Gastrocnemius medialis (tissue), 4 donors: Measurements from ENCODE around the gene QRFPR.

Experiments used
- POLR2A ChIP-seq, 2 donors: fragments of 450-650 bp; IDR thresholded peaks; one replicate each; pipeline ENCODE4 v1.6.1; 2017; ENCODE audit warnings: antibody characterized with exemption in 2 of 2, mild to moderate bottlenecking in 2 of 2, moderate library complexity in 2 of 2
- TF ChIP-seq, protein P1 (sequence below), 5 experiments: fragments of 450-650 bp in 3 of 5; fragments of 200-600 bp in 2 of 5; sonication (generic) in 2 of 5; IDR thresholded peaks in 4 of 5; conservative IDR thresholded peaks in 1 of 5; 1 replicate in 4 of 5; 2 replicates in 1 of 5; pipeline ENCODE4 v1.5.1; 2016 to 2019; ENCODE audit warnings: antibody characterized with exemption in 5 of 5, mild to moderate bottlenecking in 3 of 5, moderate library complexity in 3 of 5

DNA sequence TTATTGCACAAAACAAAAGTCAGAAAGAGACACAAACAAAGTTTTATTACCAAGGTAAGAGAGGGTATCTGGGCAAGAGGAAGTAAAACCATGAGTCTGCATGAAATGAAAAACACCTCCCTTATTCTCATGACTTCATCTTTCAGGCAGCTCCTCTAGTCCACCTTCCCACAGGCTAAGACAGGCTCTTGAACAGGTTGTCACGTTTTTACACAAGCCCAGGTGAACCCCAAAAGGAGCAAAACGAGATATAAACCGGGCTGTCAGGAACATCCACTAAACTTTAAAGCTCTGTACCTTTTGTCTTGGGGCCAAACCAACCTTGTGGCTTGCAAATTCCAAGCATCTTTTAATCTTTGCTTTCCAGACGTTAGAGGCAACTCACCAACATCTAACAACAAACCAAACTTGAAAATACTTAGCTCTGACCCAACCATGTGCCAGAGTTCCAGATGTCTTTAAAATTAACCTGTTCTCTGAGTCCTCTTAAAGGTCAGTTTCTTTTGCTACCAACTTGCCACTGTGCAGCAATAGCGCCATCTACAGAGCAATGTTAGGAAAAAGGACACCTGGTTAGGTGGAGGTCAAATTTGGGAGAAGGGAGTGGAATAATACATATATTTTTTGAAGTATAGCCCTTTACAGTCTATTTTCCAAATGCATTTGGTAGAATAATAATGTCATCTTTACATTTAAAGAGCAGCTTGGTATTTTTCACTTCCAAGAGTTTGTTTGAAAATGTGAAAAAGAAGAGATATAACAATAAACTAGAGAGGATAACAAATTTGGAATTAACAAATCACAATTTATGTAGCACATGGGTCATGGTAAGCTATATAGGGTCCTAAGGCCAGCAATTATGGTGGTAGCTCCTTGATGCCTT is 73.1 kb downstream of the QRFPR start:
- no peak for TF ChIP-seq POLR2A (IDR thresholded peaks at IDR 0.05)
- TF ChIP-seq, protein P1, sequence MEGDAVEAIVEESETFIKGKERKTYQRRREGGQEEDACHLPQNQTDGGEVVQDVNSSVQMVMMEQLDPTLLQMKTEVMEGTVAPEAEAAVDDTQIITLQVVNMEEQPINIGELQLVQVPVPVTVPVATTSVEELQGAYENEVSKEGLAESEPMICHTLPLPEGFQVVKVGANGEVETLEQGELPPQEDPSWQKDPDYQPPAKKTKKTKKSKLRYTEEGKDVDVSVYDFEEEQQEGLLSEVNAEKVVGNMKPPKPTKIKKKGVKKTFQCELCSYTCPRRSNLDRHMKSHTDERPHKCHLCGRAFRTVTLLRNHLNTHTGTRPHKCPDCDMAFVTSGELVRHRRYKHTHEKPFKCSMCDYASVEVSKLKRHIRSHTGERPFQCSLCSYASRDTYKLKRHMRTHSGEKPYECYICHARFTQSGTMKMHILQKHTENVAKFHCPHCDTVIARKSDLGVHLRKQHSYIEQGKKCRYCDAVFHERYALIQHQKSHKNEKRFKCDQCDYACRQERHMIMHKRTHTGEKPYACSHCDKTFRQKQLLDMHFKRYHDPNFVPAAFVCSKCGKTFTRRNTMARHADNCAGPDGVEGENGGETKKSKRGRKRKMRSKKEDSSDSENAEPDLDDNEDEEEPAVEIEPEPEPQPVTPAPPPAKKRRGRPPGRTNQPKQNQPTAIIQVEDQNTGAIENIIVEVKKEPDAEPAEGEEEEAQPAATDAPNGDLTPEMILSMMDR (IDR thresholded peaks at IDR 0.05 in 4 of 5, conservative IDR thresholded peaks at IDR 0.05 in 1 of 5): no peak
